LNCAP (cell line): ENCODE data around the gene CDH4.

ENCODE experiments used
- TF ChIP-seq, protein P1 (sequence below): fragments of 450-650 bp; IDR thresholded peaks from 2 replicates; pipeline ENCODE4 v1.5.1; 2017; ENCODE audit warnings: mild to moderate bottlenecking

Gene CDH4

GRCh38 chr20:61755971-61756845 is 504.1 kb downstream of the CDH4 start:
- TF ChIP-seq, protein P1, sequence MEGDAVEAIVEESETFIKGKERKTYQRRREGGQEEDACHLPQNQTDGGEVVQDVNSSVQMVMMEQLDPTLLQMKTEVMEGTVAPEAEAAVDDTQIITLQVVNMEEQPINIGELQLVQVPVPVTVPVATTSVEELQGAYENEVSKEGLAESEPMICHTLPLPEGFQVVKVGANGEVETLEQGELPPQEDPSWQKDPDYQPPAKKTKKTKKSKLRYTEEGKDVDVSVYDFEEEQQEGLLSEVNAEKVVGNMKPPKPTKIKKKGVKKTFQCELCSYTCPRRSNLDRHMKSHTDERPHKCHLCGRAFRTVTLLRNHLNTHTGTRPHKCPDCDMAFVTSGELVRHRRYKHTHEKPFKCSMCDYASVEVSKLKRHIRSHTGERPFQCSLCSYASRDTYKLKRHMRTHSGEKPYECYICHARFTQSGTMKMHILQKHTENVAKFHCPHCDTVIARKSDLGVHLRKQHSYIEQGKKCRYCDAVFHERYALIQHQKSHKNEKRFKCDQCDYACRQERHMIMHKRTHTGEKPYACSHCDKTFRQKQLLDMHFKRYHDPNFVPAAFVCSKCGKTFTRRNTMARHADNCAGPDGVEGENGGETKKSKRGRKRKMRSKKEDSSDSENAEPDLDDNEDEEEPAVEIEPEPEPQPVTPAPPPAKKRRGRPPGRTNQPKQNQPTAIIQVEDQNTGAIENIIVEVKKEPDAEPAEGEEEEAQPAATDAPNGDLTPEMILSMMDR = no peak

DNA sequence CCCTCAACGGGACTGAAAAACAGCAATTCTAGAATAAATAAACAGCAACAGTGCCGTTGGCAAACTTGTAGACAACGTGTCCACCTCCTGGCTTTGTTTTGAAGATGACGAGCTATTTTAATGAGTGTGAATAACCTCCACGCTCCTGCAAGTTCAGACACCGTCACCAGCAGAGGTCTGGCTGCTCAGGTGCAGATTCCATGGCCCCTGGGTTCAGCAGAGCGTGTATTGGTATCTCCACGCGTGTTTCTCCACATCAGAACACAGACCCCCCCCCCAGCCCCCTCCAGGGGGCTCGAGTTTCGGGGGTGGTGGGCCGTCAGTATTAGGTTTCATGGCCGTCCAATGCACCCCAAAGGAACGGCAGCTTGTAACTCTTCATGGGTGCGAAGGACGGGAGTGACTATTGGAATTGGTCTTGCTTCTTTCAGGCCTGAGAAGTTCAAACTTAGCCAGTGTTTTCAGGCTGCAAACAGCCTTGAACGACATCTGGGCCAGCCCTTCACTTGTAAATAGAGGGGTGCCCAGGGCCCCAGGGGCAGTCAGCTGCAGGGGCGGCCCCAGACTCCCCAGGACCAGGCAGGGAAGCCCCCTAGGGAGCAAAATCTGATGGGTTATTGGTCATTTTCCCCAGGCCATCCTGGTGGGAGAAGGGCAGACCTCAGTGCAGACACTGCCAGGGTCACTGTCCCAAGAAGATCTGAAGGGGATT is 505.1 kb downstream of the CDH4 start:
- TF ChIP-seq, protein P1 = no peak

- TF ChIP-seq, protein P1 = no peak
Observed at GRCh38 chr20:61757678-61758563, 505.9 kb downstream of the CDH4 start.

- TF ChIP-seq, protein P1 = no peak
Observed at GRCh38 chr20:61758564-61759200, 506.6 kb downstream of the CDH4 start.

GRCh38 chr20:61759286-61760065 is 507.4 kb downstream of the CDH4 start:
- TF ChIP-seq, protein P1 = no peak

DNA sequence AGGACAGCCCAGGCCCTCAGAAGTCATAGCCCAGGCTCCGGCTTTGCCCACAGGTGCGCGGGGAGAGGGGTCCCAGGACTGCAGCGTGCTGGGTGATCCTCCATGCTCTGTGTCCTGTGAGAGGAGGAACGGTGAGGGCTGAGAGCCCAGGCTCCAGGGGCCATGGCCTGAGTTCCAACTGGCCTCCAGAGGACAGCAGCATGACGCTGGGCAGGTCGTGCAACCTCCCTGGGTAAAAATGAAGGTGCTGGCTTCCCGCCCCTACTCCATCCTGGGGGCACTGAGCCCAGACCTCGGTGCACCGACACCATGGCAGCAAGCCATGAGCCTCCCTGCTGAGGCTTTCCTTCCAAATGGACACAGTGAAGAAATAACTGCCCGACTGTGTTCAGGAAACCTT is 508.3 kb downstream of the CDH4 start:
- TF ChIP-seq, protein P1 = no peak
